GM12891 (cell line): ENCODE data around the gene MKI67.

ENCODE experiments used
- DNase-seq: peaks from one replicate; pipeline ENCODE4 v3.0.0; 2011; ENCODE audit warnings: low spot score; ENCODE audit not compliant: insufficient read length
- FAIRE-seq: peaks from 2 replicates; lab custom pipeline; 2011; peaks lifted over from hg19 to GRCh38; lab: Jason Lieb, UNC
- PAX5 ChIP-seq: IDR thresholded peaks from 2 replicates; pipeline ENCODE4 v1.6.1; 2011; ENCODE audit warnings: low read length, moderate library complexity, mild to moderate bottlenecking; ENCODE audit not compliant: insufficient read depth, severe bottlenecking
- POLR2A ChIP-seq: IDR thresholded peaks from 2 replicates; pipeline ENCODE4 v1.6.1; 2011; ENCODE audit warnings: low read depth, low read length, control low read depth
- POLR2AphosphoS5 ChIP-seq: IDR thresholded peaks from 2 replicates; pipeline ENCODE4 v1.6.1; 2011; ENCODE audit warnings: low read depth, low read length, control low read depth
- POU2F2 ChIP-seq: IDR thresholded peaks from 2 replicates; pipeline ENCODE4 v1.6.1; 2011; ENCODE audit warnings: low read depth, mild to moderate bottlenecking, control low read depth, low read length, moderate library complexity
- SPI1 ChIP-seq: IDR thresholded peaks from 2 replicates; pipeline ENCODE4 v1.6.1; 2011; ENCODE audit warnings: low read depth, low read length, control low read depth
- TAF1 ChIP-seq: IDR thresholded peaks from 2 replicates; pipeline ENCODE4 v1.6.1; 2011; ENCODE audit warnings: low read depth, low read length, control low read depth

Gene MKI67

GRCh38 chr10:128122931-128123330, 3.3 kb downstream of the MKI67 start:
- no peak for TF ChIP-seq POLR2A
- no peak for TF ChIP-seq PAX5
- TF ChIP-seq POLR2AphosphoS5, result no peak
- TF ChIP-seq POU2F2, result no peak
- TF ChIP-seq SPI1, result no peak
- no peak for TF ChIP-seq TAF1
- DNase-seq (no peak), FAIRE-seq (no peak)

- DNase-seq (no peak), FAIRE-seq (peak; percentile 73)
- no peak for TF ChIP-seq SPI1
- TF ChIP-seq TAF1, result no peak
Observed at GRCh38 chr10:128121750-128122412, 4.3 kb downstream of the MKI67 start.

GRCh38 chr10:128116851-128117615, 9.2 kb downstream of the MKI67 start:
- no peak for FAIRE-seq

GRCh38 chr10:128116187-128116586, 10.0 kb downstream of the MKI67 start:
- FAIRE-seq (peak; percentile 23), DNase-seq (no peak)
- no peak for TF ChIP-seq POLR2AphosphoS5

More at GRCh38 chr10:128116851-128117615, 9.2 kb downstream of the MKI67 start:
- DNase-seq, result no peak
- TF ChIP-seq TAF1, result no peak
- no peak for TF ChIP-seq POU2F2
- no peak for TF ChIP-seq SPI1
- no peak for TF ChIP-seq POLR2AphosphoS5
- TF ChIP-seq POLR2A, result no peak
- TF ChIP-seq PAX5, result no peak

- no peak for DNase-seq
Observed at GRCh38 chr10:128115356-128115755, 10.9 kb downstream of the MKI67 start.

GRCh38 chr10:128114901-128115300, 11.3 kb downstream of the MKI67 start:
- FAIRE-seq, result no peak
- no peak for DNase-seq
- TF ChIP-seq POLR2A (no peak), POLR2AphosphoS5 (no peak), TAF1 (no peak), SPI1 (no peak), POU2F2 (no peak), PAX5 (no peak)

More at GRCh38 chr10:128115356-128115755, 10.9 kb downstream of the MKI67 start:
- no peak for FAIRE-seq
- TF ChIP-seq POU2F2 (no peak), TAF1 (no peak), PAX5 (no peak), SPI1 (no peak), POLR2AphosphoS5 (no peak), POLR2A (no peak)

- FAIRE-seq (no peak), DNase-seq (no peak)
- no peak for TF ChIP-seq SPI1
- TF ChIP-seq POLR2AphosphoS5, result no peak
- TF ChIP-seq PAX5, result no peak
- TF ChIP-seq POLR2A, result no peak
- no peak for TF ChIP-seq POU2F2
Observed at GRCh38 chr10:128113026-128113425, 13.2 kb downstream of the MKI67 start.

GRCh38 chr10:128111696-128112095, 14.5 kb downstream of the MKI67 start:
- TF ChIP-seq SPI1 (no peak), POLR2AphosphoS5 (no peak), PAX5 (no peak), POU2F2 (no peak), POLR2A (no peak), TAF1 (no peak)
- DNase-seq (no peak), FAIRE-seq (no peak)

GRCh38 chr10:128110339-128110738, 15.9 kb downstream of the MKI67 start:
- DNase-seq (no peak), FAIRE-seq (no peak)
- TF ChIP-seq TAF1 (no peak), POU2F2 (no peak), PAX5 (no peak), SPI1 (no peak), POLR2AphosphoS5 (no peak), POLR2A (no peak)

GRCh38 chr10:128109707-128110106, 16.5 kb downstream of the MKI67 start:
- TF ChIP-seq POLR2AphosphoS5 (no peak), TAF1 (no peak), POLR2A (no peak), SPI1 (no peak), POU2F2 (no peak), PAX5 (no peak)
- FAIRE-seq (no peak), DNase-seq (no peak)
